HG02678 (cell line): ENCODE results near the gene TPCN2.
"Not testable (repeated sequence)": the region's sequence is repeated elsewhere in the genome, so short reads cannot be mapped to it uniquely, and the experiment has no call there.

Source experiments
- ATAC-seq: cut with Tn5 transposase; IDR thresholded peaks from one replicate; pipeline ENCODE4 v1.9.1; 2021; ENCODE audit warnings: mild to moderate bottlenecking, moderate library complexity; ENCODE audit not compliant: unreplicated experiment

The TPCN2 gene

GRCh38 chr11:69123593-69124545 lies 75.1 kb downstream of the TPCN2 start:
- ATAC-seq: no peak

DNA sequence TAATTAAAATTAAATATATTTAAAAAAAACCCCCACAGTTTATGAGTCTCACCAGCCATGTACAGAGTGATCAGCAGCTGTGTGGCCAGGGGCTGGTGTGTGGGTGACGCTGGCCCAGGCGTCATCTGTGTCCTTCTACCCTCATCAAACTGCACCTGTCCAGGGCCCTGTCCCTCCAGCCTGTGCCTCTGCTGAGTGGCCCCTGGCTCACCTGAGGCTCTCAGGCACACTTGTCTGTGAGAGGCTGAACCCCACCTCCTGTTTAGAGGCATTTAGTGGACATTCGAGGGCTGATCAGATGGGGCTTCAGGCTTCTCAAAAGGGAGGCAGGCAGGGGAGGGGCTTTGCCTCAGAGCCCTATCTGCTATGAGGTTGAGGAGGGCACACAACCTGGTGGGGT lies 77.1 kb downstream of the TPCN2 start:
- no peak for ATAC-seq

DNA sequence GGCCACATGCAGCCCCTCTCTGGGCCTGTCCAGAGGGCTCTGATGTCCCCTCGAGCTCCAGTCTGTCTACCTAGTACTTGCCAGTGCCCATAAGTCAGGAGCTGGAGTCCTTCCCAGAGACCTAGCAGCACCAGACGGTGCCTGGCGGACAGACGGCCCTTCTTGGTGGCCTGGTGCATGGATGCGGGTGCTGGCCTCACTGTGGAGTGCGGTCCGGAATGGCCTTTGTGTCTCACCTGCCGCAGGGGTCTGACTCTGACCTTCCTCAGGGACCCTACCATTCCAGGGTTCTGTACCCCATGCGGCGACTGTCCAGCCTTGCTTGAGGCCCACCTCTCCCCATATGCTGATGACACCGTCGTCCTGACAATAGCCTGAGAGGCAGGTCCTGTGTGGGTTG lies 77.6 kb downstream of the TPCN2 start:
- ATAC-seq: no peak

DNA sequence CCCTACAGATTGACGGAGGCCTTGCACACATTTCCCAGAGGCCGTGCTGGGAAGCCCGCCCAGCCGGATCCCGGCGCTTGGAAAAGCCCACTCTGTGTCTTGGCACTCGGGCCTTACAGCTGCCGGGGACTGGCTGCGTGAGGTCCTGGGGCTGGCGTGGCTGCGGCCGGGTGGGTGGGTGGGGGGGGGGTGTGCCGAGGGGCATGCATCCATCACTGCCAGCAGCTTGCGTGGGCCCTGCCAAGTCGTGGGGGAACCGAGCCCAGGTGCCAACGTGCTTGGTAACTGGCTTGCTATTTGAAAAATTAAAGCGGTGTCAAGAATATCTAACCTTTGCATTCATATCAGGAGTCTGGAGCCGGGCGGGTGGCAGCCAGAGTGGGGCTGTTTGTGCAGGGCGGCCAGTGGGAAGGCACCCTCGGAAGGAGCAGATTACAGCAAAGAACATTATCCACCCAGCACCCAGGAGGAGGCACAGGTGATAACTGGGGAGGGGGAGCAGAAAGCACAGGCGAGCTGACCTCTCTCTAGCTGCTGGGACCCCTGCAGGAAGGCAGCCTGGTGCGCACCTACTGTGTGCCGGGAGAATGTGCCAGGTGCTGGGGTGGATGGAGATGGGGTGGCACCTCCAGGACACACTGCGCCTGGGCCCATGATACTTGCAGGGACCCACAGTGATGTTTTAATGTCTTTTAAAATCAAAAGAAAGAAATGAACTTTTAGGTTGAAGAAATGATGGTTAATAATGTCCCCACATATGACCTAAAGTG lies 78.5 kb downstream of the TPCN2 start:
- ATAC-seq: no peak

- ATAC-seq: no peak
These were observed 79.2 kb downstream of the TPCN2 start for GRCh38 chr11:69127884-69128283.

- no peak for ATAC-seq
These were observed 80.3 kb downstream of the TPCN2 start for GRCh38 chr11:69129053-69129452.

- no peak for ATAC-seq
These were observed 80.9 kb downstream of the TPCN2 start for GRCh38 chr11:69129647-69130046.

DNA sequence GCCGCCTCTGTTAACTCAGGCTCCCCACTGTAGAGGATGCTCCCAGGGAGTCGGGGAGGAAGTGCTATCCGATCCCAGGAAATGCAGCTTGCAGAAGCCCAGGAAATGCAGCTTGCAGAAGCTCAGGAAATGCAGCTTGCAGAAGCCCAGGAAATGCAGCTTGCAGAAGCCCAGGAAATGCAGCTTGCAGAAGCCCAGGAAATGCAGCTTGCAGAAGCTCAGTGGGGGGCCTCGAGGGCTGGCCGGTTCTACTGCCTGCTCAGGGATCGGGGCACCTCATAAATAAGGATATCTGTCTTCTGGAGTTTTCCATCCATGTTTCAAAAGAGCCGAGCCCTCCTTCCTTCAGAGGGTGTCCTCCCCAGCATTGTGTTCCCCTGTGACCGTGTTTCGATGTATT lies 81.9 kb downstream of the TPCN2 start:
- ATAC-seq: no peak

GRCh38 chr11:69131121-69131566 lies 82.4 kb downstream of the TPCN2 start:
- ATAC-seq: no peak

- no peak for ATAC-seq
These were observed 83.0 kb downstream of the TPCN2 start for GRCh38 chr11:69131644-69132300.

DNA sequence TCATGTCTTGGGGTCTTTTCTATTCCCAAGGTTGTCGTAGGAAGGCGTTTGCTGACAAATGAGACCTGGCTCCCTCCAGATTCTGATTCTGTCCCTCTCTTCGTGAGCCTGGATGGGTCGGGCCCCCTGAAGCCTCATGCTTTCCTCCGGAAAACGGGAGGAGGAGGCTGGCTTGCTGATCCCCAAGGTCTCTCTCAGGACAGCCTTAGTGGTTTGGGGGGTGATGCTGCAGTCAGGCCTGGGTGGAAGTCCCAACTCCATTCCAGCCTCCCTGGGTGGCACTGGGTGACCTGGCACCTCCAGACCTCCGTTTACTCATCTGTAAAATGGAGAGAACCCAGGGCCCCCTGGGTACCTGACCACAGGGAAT lies 83.6 kb downstream of the TPCN2 start:
- ATAC-seq: no peak

- no peak for ATAC-seq
These were observed 84.5 kb downstream of the TPCN2 start for GRCh38 chr11:69133251-69133650.

DNA sequence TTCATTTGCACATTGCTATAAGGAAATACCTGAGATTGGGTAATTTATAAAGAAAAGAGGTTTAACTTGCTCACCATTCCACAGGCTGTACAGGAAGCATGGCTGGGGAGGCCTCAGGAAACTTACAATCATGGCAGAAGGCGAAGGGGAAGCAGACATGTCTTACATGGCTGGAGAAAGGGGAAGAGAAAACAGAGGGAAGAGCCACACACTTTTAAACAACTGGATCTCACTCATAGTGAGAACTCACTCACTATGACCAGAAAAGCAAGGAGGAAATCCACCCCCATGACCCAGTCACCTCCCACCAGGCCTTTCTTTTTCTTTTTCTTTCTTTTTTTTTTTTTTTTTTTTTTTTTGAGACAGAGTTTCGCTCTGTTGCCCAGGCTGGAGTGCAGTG lies 85.5 kb downstream of the TPCN2 start:
- ATAC-seq: not testable (repeated sequence)

DNA sequence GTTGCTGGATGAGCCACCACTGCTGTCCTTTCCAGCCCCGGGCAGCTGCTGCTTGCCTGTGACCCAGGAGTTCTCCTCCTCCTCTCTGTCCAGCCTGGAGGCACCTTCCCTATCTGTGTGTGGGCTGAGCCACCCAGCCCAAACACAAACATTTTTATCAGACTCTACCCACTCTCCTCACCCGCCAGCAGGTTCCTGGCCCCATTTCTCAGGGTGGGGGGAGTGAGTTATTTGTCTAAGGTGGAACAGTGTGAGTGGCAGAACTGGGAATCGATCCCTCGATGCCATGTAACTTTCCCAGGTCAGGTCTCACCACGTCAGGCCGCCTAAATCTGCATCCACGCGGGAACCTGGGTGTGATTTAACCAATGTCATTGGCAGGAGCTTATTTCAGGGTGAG lies 86.2 kb downstream of the TPCN2 start:
- ATAC-seq: no peak

- ATAC-seq: no peak
These were observed 87.0 kb downstream of the TPCN2 start for GRCh38 chr11:69135420-69136363.

- ATAC-seq: no peak
These were observed 87.7 kb downstream of the TPCN2 start for GRCh38 chr11:69136471-69136870.

DNA sequence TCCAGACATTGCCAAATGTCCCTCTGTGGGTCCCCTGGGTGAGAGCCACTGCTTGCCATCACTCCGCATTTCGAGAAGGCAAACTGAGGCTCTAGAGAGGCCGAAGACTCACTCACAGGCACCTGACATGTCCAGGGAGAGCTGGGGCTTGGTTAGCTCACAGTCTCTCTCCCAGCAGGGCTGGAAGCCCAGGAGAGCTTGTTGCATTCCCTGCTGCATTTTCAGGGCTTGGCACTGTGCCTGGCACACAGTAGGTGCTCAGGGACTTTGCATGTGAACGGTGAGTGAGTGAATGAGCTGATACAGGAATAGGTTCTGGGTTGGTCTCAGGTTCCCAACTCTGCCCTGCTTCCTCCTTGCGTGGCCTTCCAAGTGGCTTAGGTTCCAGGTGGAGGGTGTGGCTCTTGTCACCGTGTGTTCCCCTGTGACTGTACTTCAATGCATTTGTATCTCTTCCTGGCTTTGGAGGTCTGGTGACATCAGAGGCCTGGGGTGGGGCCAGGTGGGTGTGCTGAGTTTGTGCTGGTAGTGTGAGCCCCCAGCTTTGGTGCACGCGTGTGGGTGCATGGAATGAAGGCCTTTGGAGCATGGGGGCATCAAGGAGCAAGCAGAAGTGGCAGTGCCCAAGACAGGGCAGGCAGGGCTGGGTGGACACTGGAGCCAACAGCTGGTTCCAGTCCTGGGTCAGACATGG lies 88.6 kb downstream of the TPCN2 start:
- no peak for ATAC-seq

- no peak for ATAC-seq
These were observed 89.5 kb downstream of the TPCN2 start for GRCh38 chr11:69138265-69138664.

DNA sequence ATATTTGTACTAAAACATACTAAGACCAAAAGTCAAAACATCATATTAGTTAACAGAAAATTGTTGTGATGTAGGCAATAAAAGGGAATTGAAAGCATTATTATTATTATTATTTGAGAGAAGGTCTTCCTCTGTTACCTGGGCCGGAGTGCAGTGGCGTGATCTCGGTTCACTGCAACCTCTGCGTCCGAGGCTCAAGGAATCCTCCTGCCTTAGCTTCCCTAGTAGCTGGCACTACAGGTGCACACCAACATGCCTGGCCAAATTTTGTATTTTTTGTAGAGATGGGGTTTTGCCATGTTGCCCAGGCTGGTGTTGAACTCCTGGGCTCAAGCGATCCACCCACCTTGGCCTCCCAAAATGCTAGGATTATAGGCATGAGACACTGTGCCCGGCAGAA lies 91.4 kb downstream of the TPCN2 start:
- not testable (repeated sequence) for ATAC-seq

- no peak for ATAC-seq
These were observed 91.9 kb downstream of the TPCN2 start for GRCh38 chr11:69140635-69141034.
